Stomach smooth muscle (tissue), 2 donors: Measurements from ENCODE around the gene BDKRB2.

Experiments used
- H3K27ac ChIP-seq: one replicate; pipeline ENCODE4 v1.7.0; 2013; ENCODE audit warnings: mild to moderate bottlenecking, low read length, inconsistent platforms
- H3K27me3 ChIP-seq, 2 donors: one replicate each; pipeline ENCODE4 v1.7.0; 2013; ENCODE audit warnings: low read length in 2 of 2; ENCODE audit not compliant: insufficient read depth in 2 of 2, control insufficient read depth in 1 of 2
- H3K36me3 ChIP-seq, 2 donors: one replicate each; pipeline ENCODE4 v1.7.0; 2013; ENCODE audit warnings: low read length in 2 of 2; ENCODE audit not compliant: control insufficient read depth in 2 of 2, insufficient read depth in 2 of 2
- H3K4me1 ChIP-seq: one replicate; pipeline ENCODE4 v1.7.0; 2013; ENCODE audit warnings: low read length; ENCODE audit not compliant: control insufficient read depth, insufficient read depth
- H3K4me3 ChIP-seq, 2 donors: one replicate each; pipeline ENCODE4 v1.7.0; 2013; ENCODE audit warnings: low read length in 2 of 2
- H3K9ac ChIP-seq, 2 donors: one replicate each; pipeline ENCODE4 v1.7.0; 2013; ENCODE audit warnings: low read length in 2 of 2, mild to moderate bottlenecking in 1 of 2
- H3K9me3 ChIP-seq, 2 donors: one replicate each; pipeline ENCODE4 v1.7.0; 2013; ENCODE audit warnings: low read length in 2 of 2; ENCODE audit not compliant: control insufficient read depth in 2 of 2
- donor health status: healthy.
- donor health status: Pancreatic carcinoma.

Gene BDKRB2

DNA sequence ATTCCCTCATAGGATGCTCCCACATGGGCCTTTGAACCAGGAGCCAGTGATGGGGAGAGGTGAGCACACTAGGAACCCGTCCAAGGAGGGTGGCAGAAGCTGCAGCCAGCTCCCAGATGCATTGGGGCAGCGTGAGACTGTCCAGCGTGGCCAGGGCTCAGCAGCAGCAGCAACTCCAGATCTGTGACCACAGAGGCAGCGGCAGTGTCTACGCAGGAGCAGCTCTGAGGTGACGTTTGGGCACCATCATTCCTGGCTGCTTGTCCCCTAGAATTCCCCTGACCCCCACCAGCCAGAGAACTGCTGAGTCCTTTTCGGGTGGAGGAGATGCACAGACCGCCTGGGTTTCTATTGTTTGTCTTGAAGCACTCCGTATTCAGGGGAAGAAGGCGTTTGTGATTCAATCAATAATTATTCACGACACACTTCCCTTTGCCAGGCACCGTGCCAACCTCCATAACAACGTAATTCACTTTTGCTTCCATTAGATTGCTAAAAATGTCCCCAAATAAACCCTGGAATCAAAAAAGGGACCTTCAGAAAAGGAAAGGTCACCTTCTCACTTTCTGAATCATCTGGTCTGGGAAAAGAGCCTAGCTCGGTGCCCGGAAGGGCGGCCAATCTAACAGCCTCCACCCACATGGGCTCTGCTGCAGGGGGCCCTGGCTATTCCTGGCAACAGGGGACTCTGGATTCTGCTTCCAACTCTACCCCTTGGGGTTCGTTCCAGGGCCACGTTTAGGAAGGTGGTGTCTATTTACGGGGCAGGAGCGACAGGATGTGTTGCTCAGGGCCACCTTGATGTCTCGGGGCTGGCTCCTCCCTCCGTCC lies 11.4 kb upstream of the BDKRB2 start:
- Histone ChIP-seq H3K36me3 (no peaks in the 10 kb centered on the region), H3K4me1 (no peaks in the 10 kb centered on the region), H3K9me3 (no peaks in the 10 kb centered on the region), H3K9ac (no peak overlapping the region), H3K4me3 (no peak overlapping the region), H3K27me3 (peaks cover 0 to 3% of the 10 kb centered on the region in 2 donors), H3K27ac (no peak overlapping the region)

DNA sequence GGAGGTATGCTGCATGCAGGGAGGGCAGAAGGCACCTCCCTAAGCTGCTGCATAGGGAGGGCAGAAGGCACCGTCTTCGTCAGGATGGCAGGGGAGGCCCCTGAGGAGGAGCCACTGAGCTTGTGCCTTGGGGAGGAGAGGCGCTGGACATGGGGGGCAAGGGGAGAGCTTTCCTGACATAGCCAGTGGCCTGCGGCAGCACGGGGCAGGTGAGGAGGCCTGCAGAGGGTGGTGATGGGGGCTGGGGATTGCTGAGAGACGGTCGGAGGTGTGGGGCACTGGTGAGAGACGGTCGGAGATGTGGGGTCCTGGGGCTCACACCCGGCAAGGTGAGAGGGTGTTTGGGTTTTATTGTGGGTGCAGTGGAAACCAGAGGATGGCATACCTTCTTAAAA lies 10.4 kb upstream of the BDKRB2 start:
- no peak overlapping the region for H3K4me3 ChIP-seq
- H3K9ac ChIP-seq: no peak overlapping the region
- no peak overlapping the region for H3K27ac ChIP-seq
- no peaks in the 10 kb centered on the region for H3K36me3 ChIP-seq
- H3K4me1 ChIP-seq: no peaks in the 10 kb centered on the region
- H3K9me3 ChIP-seq: no peaks in the 10 kb centered on the region
- H3K27me3 ChIP-seq: peaks cover 0 to 3% of the 10 kb centered on the region in 2 donors

DNA sequence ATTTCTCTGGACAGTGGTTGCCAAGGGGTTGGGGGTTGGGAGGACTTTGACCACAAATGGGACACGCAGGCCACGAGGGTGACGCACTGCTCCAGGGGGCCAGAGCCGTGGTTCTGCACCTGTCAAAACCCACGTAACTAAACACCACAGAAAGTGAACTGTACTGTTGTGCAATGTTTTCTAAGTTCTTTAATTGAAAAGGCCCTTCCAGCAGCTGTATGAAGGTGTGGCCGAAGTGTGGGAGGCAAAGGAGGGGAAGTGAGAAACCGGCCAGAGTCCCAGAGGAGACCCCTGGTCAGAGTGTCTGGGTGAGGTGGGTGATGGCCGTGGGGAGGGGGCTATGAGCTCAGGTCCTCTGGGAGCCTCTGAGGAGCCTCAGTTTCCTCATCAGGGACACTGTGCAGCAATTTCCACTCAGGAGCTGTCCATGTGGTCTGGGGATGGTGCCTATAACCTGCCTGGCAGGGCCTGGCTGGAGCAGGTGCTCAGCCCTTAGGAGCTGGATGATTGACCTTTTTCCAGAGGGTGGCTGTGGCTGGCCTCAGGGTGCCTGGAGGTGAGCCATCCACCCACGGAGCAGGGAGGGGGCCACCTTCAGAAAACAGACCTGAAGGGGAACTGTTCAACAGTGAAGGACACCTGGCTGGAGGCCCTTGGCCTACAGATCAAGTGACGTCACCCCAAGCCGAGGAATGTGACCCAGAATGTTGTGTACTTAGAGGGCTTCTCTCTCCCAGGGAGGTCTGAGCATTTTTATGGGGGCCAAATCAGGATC lies 9.8 kb upstream of the BDKRB2 start:
- Histone ChIP-seq H3K27ac (no peak overlapping the region), H3K27me3 (peaks cover 0 to 3% of the 10 kb centered on the region in 2 donors), H3K36me3 (no peaks in the 10 kb centered on the region), H3K9ac (no peak overlapping the region), H3K4me1 (no peaks in the 10 kb centered on the region), H3K9me3 (no peaks in the 10 kb centered on the region), H3K4me3 (no peak overlapping the region)

DNA sequence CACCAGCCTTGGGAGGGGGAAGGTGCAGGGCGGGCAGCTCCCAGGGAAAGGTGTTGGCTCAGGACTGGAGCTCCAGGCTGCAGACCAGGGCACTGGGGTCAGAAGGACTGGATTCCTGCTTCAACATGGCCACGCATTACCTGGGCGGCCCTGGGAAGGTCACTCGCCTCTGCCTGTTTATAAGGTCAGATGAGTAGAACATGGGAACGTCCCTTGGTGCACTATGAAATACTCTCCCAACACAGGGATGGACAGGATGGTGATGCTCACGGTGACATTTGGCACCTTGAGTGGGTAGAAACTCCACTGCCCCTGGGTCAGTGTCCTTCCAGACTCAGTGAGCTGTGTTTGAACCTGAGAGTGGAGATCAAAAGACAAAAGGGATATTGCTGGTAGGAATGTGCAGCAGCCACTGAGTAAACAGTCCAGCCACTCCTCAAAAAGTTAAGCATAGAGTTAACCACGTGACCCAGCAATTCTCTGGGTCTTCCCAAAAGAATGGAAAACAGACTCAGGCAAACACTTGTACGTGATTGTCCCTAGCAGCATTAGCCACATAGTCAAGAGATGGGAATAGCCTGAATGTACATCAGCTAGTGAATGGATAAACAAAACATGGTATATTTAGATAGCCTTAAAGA lies 9.1 kb upstream of the BDKRB2 start:
- Histone ChIP-seq H3K27me3 (peaks cover 0 to 3% of the 10 kb centered on the region in 2 donors), H3K9me3 (no peaks in the 10 kb centered on the region), H3K9ac (no peak overlapping the region), H3K4me1 (no peaks in the 10 kb centered on the region), H3K27ac (no peak overlapping the region), H3K36me3 (no peaks in the 10 kb centered on the region), H3K4me3 (no peak overlapping the region)

DNA sequence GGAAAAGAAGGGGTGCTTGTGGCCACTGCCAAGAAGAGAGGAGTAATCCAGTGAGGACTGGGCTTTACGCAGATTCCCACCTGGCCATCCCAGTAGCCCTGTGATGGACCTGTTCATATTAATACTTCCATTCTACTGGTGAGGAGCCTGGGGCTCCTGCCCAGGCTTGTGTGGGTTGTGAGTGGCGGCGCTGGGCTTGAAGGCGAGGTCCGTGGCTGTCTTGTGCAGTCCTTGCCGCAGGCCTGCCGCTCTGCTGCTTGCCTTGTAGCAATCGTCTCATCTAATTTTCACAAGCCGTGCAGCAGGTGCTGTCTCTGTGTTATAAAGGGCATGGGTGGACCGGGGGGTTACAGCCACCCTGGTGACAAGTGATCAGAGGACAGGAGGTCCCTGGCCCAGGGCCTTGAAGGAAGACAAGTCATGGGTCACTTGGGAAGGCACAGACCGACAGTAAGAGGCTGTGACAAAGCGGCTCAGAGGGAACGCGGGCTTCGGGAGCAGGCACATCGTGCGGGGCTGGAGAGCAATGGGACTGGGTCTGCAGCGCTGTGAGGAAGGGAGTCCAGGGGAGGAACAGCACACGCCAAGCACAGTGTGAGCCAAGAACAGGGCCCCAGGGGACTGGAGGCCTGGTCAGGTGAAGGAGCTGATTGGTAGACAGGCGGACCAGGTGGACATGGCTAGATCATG lies 7.3 kb upstream of the BDKRB2 start:
- Histone ChIP-seq H3K27me3 (peaks cover 0 to 2% of the 10 kb centered on the region in 2 donors), H3K4me3 (no peak overlapping the region), H3K27ac (peak overlapping the region; percentile 24), H3K9me3 (no peaks in the 10 kb centered on the region), H3K9ac (no peak overlapping the region), H3K4me1 (no peaks in the 10 kb centered on the region), H3K36me3 (no peaks in the 10 kb centered on the region)

DNA sequence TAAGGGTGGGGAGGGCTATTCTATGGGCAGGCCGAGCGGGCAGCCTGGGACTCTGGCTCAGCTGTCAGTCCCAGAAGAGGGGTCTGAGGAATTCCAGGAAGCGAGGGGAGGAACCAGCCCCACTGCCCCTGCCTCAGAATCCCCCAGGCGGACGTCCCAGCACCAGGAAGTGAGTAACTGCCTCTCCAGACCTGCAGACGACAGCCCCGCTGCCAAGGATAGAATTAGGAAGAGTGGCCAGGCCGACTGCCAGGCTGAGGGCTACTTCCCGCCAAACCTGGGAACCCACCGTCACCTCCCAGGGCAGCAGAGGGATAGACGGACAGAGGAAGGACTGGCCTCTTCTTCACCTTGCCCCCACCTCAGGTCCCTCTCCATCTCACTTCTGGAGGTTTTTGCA lies 6.7 kb upstream of the BDKRB2 start:
- Histone ChIP-seq H3K9me3 (no peaks in the 10 kb centered on the region), H3K36me3 (no peaks in the 10 kb centered on the region), H3K4me3 (no peak overlapping the region), H3K9ac (no peak overlapping the region), H3K27me3 (peaks cover 0 to 2% of the 10 kb centered on the region in 2 donors), H3K4me1 (no peaks in the 10 kb centered on the region), H3K27ac (no peak overlapping the region)

DNA sequence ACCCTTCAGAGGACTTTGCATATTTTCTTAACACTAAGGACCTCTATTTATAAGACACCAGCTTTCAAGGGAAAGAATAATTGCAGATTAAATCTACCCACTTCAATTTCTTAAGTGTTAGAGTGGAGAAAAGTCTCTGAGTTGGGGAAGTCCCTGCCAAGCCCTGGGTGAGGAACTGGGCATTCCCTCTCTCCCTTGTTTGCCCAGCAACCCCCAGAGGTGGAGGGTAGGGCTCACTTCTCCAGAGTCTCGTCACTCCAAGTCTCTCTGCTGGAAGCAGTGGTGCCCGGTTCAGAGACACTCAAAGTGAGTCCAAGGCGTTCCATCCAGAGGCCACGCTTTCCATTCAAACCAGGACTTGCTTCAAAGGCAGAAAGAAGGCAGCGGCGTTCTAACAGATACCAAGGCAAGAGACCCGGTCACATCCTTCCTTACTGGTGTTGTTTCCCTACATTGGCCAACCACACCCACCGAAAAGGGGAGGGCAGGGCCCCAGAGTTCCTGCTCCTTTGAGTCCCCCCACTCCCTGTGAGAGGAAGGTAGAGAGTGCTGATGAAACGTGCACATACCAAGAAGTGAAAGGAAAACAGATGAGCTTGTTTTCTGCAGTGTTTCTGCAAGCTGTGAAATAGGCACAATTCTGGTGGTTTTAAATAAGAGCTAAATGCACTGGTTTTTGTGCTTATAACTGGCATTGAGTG lies 6.1 kb upstream of the BDKRB2 start:
- no peaks in the 10 kb centered on the region for H3K9me3 ChIP-seq
- no peaks in the 10 kb centered on the region for H3K36me3 ChIP-seq
- H3K9ac ChIP-seq: no peak overlapping the region
- H3K27ac ChIP-seq: no peak overlapping the region
- H3K4me3 ChIP-seq: no peak overlapping the region
- H3K4me1 ChIP-seq: no peaks in the 10 kb centered on the region
- peaks cover 0 to 2% of the 10 kb centered on the region in 2 donors for H3K27me3 ChIP-seq

DNA sequence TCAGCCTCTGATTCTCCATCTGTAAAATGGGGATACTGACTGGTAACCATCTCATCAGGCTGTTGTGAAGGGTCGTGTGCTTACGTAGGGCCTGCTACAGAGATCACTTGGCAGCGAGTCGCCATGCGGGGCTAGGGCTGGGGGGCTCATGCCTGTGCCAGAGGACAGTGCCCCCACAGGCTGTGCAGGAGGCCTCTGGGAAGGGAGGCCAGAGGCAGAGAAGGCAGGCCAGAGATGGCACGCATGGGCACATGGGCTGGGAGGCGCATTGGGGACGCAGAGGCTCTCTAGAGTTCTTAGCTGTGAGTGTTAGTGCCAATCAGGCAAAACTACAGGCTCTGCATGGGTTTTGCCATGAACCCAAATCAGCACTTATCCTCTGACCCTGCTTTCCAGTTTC lies 3.5 kb upstream of the BDKRB2 start:
- Histone ChIP-seq H3K9ac (no peak overlapping the region), H3K27me3 (no peaks in the 10 kb centered on the region), H3K36me3 (no peaks in the 10 kb centered on the region), H3K4me3 (no peak overlapping the region), H3K4me1 (peaks cover 25% of the 10 kb centered on the region), H3K9me3 (no peaks in the 10 kb centered on the region), H3K27ac (no peak overlapping the region)

DNA sequence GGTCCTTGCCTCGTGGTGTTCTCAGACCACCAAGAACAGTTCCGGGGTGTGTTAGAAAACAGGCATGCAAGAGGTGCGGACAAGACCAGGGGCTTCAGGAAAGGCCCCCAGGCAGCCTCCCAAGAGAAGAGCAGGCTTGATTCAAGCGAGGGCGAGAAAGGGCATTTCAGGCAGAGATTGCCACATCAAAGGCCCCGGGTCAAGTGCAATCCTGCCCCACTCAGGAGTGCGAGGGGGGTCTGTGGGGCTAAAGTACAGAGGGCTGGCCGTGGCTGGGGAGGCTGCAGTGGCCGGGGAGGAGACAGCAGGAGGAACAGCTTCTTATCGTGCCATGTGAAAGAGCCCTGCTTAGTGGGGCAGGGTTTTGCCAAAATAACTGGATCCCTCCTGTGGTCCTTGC lies 2.7 kb upstream of the BDKRB2 start:
- Histone ChIP-seq H3K4me1 (peaks cover 27% of the 10 kb centered on the region), H3K9me3 (no peaks in the 10 kb centered on the region), H3K27me3 (no peaks in the 10 kb centered on the region)

More for the DNA sequence above, 2.7 kb upstream of the BDKRB2 start:
- Histone ChIP-seq H3K4me3 (no peak overlapping the region), H3K9ac (no peak overlapping the region), H3K36me3 (no peaks in the 10 kb centered on the region), H3K27ac (no peak overlapping the region)
